Spinal cord (tissue), 10 donors: ENCODE data around the gene PPHLN1. TPM values are rescaled to one million over a fixed set of nuclear protein-coding genes. Genes with fewer than 3 reads are reported as not detected.

Experiments
- DNase-seq, 6 donors: peaks; one replicate each; pipeline versions ENCODE4 v3.0.0 to v3.0.0-alpha.2; 2013 to 2015; ENCODE audit warnings: low spot score in 6 of 6, low read depth in 4 of 6
- H3K27ac ChIP-seq: one replicate; pipeline ENCODE4 v1.5.1; 2013; ENCODE audit warnings: low read depth, low read length, control low read depth
- H3K27me3 ChIP-seq: one replicate; pipeline ENCODE4 v1.6.1; 2013; ENCODE audit warnings: low read length; ENCODE audit not compliant: control insufficient read depth, insufficient read depth
- H3K36me3 ChIP-seq: one replicate; pipeline ENCODE4 v1.6.1; 2013; ENCODE audit warnings: low read length; ENCODE audit not compliant: control insufficient read depth, insufficient read depth
- H3K4me1 ChIP-seq: one replicate; pipeline ENCODE4 v1.6.1; 2013; ENCODE audit warnings: low read length; ENCODE audit not compliant: control insufficient read depth, insufficient read depth
- H3K4me3 ChIP-seq: one replicate; pipeline ENCODE4 v1.5.1; 2013; ENCODE audit warnings: low read depth, low read length, control low read depth
- H3K9me3 ChIP-seq: one replicate; pipeline ENCODE4 v1.6.1; 2013; ENCODE audit warnings: low read length; ENCODE audit not compliant: control insufficient read depth, insufficient read depth
- WGBS: methylation state at CpG from one replicate; pipeline ENCODE4 v1.1.5; 2013; ENCODE audit warnings: missing lambda C conversion rate; ENCODE audit not compliant: insufficient coverage; 5-methylcytosine and 5-hydroxymethylcytosine counted together
- polyA plus RNA-seq, 2 donors: library from polyadenylated mRNA; unstranded; fragments of 120-200 nt; gene quantifications; one replicate each; pipeline ENCODE4 v1.2.1, GENCODE V29; 2013; ENCODE audit not compliant: insufficient read length in 2 of 2
- total RNA-seq, 2 donors: library from RNA; depleted of rRNA in 1 of 2; stranded (reverse); fragments of 120-200 nt in 1 of 2; fragments of >200 nt in 1 of 2; gene quantifications; one replicate each; pipeline versions ENCODE4 v1.2.3 to v1.2.4, GENCODE V29; 2013 to 2014
- donor health status: healthy.

The PPHLN1 gene
- total and polyA plus RNA-seq, 4 donors: 52.1 to 59.5 (median 54.0) TPM

DNA sequence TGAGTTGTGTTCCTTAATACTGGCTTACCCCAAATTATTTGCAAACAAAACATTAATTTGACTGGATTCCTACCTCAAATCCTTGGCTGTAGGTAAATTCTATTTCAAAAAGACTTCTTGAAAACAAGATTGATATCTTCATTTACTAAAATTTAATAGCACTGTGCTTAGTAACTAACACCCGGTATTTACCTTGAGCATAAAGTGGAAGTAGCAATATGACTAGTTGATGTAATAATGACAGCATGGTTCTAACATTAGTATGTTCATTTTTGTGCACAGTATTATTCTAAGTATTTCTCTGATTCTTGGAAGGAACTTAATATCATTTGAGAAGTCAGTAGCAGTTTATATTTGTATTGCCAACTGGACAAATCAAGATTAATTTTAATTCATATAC, 96.8 kb downstream of the PPHLN1 start:
- H3K4me1 ChIP-seq: no peaks in the 10 kb centered on the region
- no CpG with 5 or more reads among the region's 1 CpG for WGBS
- no peak overlapping the region for H3K4me3 ChIP-seq
- DNase-seq: no peak
- H3K27me3 ChIP-seq: no peaks in the 10 kb centered on the region
- H3K9me3 ChIP-seq: no peaks in the 10 kb centered on the region
- H3K27ac ChIP-seq: no peak overlapping the region
- no peaks in the 10 kb centered on the region for H3K36me3 ChIP-seq

DNA sequence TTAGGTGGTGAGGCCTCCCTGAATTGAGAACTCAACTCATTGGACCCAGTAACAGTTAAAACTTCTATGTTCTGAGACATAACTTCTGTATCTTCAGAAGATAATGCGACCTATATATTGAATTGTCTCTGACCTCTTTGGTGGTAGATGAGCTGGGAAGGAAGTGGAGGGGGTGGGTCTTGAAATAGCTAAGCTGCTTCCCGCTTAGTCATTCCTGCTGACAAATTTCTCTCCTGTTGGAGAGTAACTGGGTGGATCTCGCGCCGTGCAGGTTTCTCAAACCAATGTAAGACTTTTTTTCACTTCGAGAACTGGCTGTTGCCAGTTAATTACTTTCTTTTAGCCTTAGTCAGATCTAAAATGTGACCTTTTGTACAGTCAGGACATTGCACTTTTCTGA, 100.8 kb downstream of the PPHLN1 start:
- Histone ChIP-seq H3K36me3 (no peaks in the 10 kb centered on the region), H3K27me3 (no peaks in the 10 kb centered on the region), H3K4me3 (no peak overlapping the region), H3K9me3 (no peaks in the 10 kb centered on the region), H3K4me1 (no peaks in the 10 kb centered on the region), H3K27ac (no peak overlapping the region)
- no peak for DNase-seq
- 93% methylated on average over 4 of the region's 6 CpGs for WGBS

GRCh38 chr12:42428850-42429249, 102.9 kb downstream of the PPHLN1 start:
- Histone ChIP-seq H3K4me3 (no peak overlapping the region), H3K4me1 (no peaks in the 10 kb centered on the region), H3K27me3 (no peaks in the 10 kb centered on the region), H3K9me3 (no peaks in the 10 kb centered on the region), H3K27ac (no peak overlapping the region), H3K36me3 (no peaks in the 10 kb centered on the region)
- WGBS: no CpG with 5 or more reads among the region's 2 CpGs
- DNase-seq: peak in 1 of 6 donors; percentile 17

DNA sequence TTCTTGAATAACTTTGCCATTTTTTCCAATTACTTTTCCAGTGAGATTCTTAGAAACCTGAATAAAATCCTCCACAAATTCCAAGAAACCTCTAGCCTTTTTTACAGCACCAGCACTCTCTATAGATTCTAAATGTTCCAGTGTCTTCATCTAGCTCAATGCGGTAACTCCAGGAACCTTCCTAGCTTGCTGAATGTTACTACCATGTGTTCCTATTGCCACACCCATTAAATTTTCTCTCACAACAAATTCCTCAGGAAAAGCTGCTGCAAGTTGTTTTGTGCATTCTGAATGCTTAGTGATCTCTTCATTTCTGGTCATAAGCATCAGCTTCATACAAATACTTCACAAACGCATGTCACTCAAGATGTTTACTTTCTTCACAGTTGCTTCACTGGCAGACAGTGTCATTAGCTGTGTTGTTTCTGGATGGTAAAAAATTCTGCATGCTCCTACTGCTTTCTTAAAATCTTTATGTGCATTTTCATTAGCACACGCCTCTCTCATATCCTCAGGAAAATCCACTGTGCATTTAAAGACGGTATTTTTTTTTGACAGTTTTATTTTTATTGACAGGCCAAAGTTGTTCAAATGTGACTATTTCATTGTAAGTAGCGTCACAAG, 106.7 kb downstream of the PPHLN1 start:
- DNase-seq: no peak
- Histone ChIP-seq H3K36me3 (no peaks in the 10 kb centered on the region), H3K9me3 (no peaks in the 10 kb centered on the region), H3K4me3 (no peak overlapping the region), H3K27me3 (no peaks in the 10 kb centered on the region), H3K4me1 (no peaks in the 10 kb centered on the region), H3K27ac (no peak overlapping the region)
- 100% methylated on average over 1 of the region's 5 CpGs for WGBS

DNA sequence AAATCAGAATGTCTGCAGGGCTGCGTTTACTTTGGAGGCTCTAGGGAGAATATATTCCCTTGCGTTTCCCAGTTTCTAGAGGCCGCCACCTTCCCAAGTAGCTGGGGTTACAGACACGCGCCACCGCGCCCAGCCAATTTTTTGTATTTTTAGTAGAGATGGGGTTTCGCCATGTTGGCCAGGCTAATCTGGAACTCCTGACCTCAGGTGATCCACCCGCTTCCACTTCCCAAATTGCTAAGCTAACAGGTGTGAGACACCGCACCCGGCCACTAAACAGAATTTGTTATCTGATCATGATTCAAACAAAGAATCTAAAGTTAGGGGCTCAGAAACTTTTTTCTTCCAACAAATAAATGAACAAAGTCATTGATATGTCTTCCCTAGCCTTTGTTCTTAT, 114.6 kb downstream of the PPHLN1 start:
- Histone ChIP-seq H3K4me3 (no peak overlapping the region), H3K27me3 (no peaks in the 10 kb centered on the region), H3K36me3 (peaks cover 9% of the 10 kb centered on the region), H3K4me1 (no peaks in the 10 kb centered on the region), H3K9me3 (peaks cover 2% of the 10 kb centered on the region), H3K27ac (no peak overlapping the region)
- no peak for DNase-seq
- over 99% methylated on average over 10 of the region's 11 CpGs for WGBS

DNA sequence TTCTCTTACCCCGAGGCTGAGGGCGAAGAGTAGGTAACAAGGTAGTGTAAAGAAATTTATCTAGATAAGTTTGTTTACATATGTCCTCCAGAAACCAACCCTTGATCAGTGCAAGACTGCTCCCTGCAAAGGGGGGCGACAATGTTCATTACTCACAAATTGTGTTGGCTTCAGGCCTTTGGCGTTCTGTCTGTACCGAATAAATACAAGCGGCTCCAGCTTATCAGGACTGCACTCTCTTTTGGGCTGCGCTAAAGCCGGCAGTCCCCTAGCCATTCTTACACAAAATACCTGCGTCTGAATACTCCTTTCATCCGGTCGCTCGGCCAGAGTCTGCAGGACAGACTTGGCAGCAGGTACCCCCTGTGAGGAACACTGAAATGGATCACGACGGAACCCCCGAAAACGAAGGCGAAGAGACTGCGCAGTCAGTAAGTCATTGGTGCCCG, 116.4 kb downstream of the PPHLN1 start:
- Histone ChIP-seq H3K4me3 (no peak overlapping the region), H3K4me1 (no peaks in the 10 kb centered on the region), H3K9me3 (peaks cover 2% of the 10 kb centered on the region), H3K27ac (no peak overlapping the region), H3K36me3 (peaks cover 14% of the 10 kb centered on the region), H3K27me3 (no peaks in the 10 kb centered on the region)
- WGBS: 87% methylated on average over 15 of the region's 19 CpGs
- no peak for DNase-seq

GRCh38 chr12:42442888-42443287, 116.9 kb downstream of the PPHLN1 start:
- no peak for DNase-seq
- 88% methylated on average over 3 of the region's 8 CpGs for WGBS
- Histone ChIP-seq H3K4me1 (no peaks in the 10 kb centered on the region), H3K36me3 (peaks cover 14% of the 10 kb centered on the region), H3K4me3 (no peak overlapping the region), H3K27ac (no peak overlapping the region), H3K9me3 (peaks cover 2% of the 10 kb centered on the region), H3K27me3 (no peaks in the 10 kb centered on the region)

DNA sequence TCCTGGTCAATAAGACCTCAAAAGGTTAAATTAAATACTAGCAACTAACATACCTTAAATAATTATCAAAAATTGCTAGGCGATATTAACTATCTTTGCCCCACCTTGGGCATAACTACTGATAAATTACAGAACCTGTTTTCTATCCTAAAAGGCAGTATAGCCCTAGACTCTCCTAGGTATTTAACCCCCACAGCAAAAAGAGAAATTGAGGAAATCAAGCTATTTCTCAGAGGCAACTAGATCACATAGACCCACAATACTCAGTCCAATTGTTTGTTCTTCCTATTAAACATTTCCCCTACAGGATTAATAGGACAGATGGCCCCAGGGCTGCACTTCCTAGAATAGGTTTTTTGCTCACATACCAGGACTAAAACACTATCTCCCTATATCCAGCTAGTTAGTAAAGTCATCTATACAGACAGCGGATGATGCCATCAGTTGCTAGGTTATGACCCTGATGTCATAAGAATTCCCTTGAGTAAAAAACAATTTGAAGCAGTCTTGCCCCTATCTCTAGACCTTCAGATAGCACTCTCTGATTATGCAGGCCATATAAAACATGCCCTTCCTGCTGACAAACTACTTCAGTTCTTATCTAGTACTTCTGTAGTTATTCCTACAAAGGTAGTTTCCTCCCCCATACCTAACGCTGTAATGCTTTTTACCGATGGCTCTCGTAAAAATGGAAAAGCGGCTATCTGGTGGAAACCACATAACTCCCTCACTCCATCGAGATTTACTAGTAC, 118.4 kb downstream of the PPHLN1 start:
- peaks cover 14% of the 10 kb centered on the region for H3K36me3 ChIP-seq
- no peak overlapping the region for H3K27ac ChIP-seq
- H3K4me1 ChIP-seq: no peaks in the 10 kb centered on the region
- H3K4me3 ChIP-seq: no peak overlapping the region
- 100% methylated on average over 6 of the region's 7 CpGs for WGBS
- DNase-seq: no peak
- peaks cover 2% of the 10 kb centered on the region for H3K9me3 ChIP-seq
- H3K27me3 ChIP-seq: no peaks in the 10 kb centered on the region

DNA sequence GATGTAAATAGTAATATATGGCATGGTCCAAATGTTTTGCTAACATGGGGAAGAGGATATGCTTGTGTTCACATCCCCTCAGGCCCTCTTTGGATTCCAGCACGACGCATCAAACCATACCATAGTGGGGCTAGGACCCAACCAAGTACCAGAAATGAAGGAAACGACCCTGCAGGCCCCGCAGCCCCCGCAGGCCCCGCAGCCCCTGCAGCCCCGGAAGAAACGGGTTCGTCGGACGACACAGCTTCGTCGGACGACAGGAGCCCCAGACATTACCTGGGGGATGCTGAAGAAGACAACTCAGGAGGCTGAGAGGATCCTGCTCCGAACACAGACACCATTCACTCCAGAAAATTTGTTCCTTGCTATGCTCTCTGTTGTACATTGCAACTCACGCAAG, 119.9 kb downstream of the PPHLN1 start:
- Histone ChIP-seq H3K27ac (no peak overlapping the region), H3K4me3 (no peak overlapping the region), H3K36me3 (peaks cover 14% of the 10 kb centered on the region), H3K4me1 (no peaks in the 10 kb centered on the region), H3K27me3 (no peaks in the 10 kb centered on the region), H3K9me3 (peaks cover 2% of the 10 kb centered on the region)
- WGBS: 94% methylated on average over 13 of the region's 16 CpGs
- DNase-seq: no peak

DNA sequence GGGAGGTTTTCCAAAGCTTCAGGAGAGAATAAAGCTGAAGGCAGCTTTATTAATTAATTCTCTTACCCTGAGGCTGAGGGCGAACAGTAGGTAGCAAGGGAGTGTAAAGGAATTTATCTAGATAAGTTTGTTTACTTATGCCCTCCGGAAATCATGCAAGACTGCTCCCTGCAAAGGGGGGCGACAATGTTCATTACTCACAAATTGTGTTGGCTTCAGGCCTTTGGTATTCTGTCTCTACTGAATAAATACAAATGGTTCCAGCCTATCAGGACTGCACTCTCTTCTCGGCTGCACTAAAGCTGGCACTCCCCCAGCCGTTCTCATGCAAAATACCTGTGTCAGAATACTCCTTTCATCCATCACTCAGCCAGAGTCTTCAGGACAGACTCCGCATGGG, 120.8 kb downstream of the PPHLN1 start:
- Histone ChIP-seq H3K36me3 (peaks cover 14% of the 10 kb centered on the region), H3K27ac (no peak overlapping the region), H3K4me3 (no peak overlapping the region), H3K4me1 (no peaks in the 10 kb centered on the region), H3K9me3 (peaks cover 2% of the 10 kb centered on the region), H3K27me3 (no peaks in the 10 kb centered on the region)
- WGBS: 26% methylated on average over 4 of the region's 6 CpGs
- DNase-seq: peak in 2 of 6 donors; percentile 57 to 64
